Epithelial cell of esophagus (primary cell): ENCODE data around the gene SH3BP5L.

ENCODE experiments used
- DNase-seq: peaks from one replicate; pipeline ENCODE4 v3.0.0; 2010; ENCODE audit warnings: low read depth
- H3K4me3 ChIP-seq: 2 replicates; pipeline ENCODE4 v1.5.1; 2011; ENCODE audit warnings: mild to moderate bottlenecking, low read length, control low read depth
- CTCF ChIP-seq: IDR thresholded peaks from 2 replicates; pipeline ENCODE4 v1.5.1; 2011; ENCODE audit warnings: low read depth, mild to moderate bottlenecking, low read length, control low read depth, inconsistent platforms; ENCODE audit not compliant: insufficient read depth; ENCODE audit errors: missing control alignments

Gene SH3BP5L

GRCh38 chr1:248788327-248788726, 37.4 kb downstream of the SH3BP5L start:
- no peak overlapping the region for H3K4me3 ChIP-seq
- TF ChIP-seq CTCF: no peak
- DNase-seq: no peak

GRCh38 chr1:248787430-248787829, 38.3 kb downstream of the SH3BP5L start:
- no peak for DNase-seq
- no peak overlapping the region for H3K4me3 ChIP-seq
- no peak for TF ChIP-seq CTCF

DNA sequence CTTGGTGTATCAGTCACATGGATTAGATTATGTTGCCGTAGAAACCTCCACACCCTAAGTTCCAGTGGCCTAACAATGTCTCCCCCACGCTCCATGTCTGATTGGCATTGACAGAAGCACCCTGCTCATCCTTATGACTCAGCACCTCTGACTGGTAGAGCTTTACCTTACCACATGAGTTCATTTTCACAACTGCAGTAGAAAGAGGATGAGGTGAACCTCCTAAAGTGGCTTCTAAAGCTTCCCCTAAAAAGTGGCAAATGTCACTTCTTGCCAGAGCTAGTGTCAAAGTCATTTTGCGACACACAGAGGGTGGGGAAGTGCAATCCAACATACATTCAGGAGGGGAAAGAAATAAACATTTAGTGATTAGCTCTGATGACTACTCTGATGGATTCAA, 39.6 kb downstream of the SH3BP5L start:
- peak; percentile 58 for DNase-seq
- no peak overlapping the region for H3K4me3 ChIP-seq
- no peak for TF ChIP-seq CTCF

- no peak overlapping the region for H3K4me3 ChIP-seq
- DNase-seq: no peak
- no peak for TF ChIP-seq CTCF
Measured at GRCh38 chr1:248783367-248783766, 42.3 kb downstream of the SH3BP5L start.

DNA sequence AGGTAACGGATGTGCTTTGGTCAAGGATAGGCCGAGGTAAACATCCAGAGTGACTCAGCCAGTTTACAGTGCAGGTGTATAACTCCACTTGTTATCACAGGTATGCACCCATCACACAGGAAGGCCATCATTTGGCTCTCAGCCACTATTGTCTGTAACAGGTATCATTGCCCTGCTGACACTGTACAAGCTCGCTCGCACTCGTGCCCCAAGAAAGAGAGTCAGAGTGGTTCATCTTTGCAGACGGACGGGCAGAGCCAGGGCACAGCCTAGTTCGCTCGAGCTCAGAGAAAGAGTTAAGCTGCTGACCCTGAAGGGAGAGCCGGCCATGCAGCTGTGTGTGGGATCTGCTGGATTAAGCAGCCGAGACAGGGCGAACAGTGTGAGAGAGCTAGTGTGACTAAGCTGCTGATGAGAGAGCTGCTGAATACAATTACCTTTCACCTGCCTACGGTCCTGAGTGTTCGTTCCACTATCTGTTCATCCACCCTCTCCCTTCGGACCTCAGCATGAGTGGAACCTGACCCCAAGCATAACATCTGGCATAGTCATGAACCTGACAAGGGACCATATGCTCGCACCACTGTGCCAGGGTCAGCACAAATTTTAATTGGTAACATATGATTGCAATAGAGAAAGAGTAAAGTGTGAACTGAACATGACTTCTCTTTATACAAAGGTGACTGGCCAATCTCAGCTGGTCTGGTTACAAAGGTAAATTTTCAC, 43.1 kb downstream of the SH3BP5L start:
- no peak for DNase-seq
- H3K4me3 ChIP-seq: no peak overlapping the region
- no peak for TF ChIP-seq CTCF

DNA sequence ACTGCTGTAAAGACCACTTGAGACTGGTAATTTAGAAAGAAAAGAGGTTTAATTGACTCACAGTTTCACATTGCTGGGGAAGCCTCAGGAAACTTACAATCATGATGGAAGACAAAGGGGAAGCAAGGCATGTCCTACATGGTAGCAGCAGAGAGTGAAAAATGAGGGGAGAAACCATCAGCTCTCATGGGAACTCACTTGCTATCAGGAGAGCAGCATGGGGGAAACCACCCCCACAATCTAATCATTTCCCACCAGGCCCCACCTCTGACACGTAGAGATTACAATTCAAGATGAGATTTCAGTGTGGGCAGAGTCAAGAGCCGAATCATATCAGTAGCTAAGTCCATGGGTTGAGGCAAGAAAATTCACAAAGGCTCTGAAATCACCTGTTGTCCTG, 46.4 kb downstream of the SH3BP5L start:
- TF ChIP-seq CTCF: no peak
- no peak overlapping the region for H3K4me3 ChIP-seq
- no peak for DNase-seq

GRCh38 chr1:248778906-248779305, 46.8 kb downstream of the SH3BP5L start:
- H3K4me3 ChIP-seq: no peak overlapping the region
- no peak for TF ChIP-seq CTCF
- DNase-seq: no peak
